Measurements from ENCODE around the gene PLXNB3. TPM values are rescaled to one million over a fixed set of nuclear protein-coding genes. Genes with fewer than 3 reads are reported as not detected.
A peak's percentile ranks its signal among the peaks of the same experiment; 100 is the strongest.

Gene PLXNB3
- total RNA-seq, 2 experiments from 2014 or later = not detected

- no peaks in the 10 kb centered on the region for H3K9me3 ChIP-seq (ENCODE audit: low read length)
- peak overlapping the region; percentile 15; the same call in 1 of the 2 replicates for H2AFZ ChIP-seq (ENCODE audit: low read length)
- H3K4me1 ChIP-seq (ENCODE audit: insufficient read depth, low read length, poor library complexity, severe bottlenecking) = peaks cover 45% of the 10 kb centered on the region
- no peaks in the 10 kb centered on the region for H3K9me2 ChIP-seq (ENCODE audit: insufficient read depth, low read length)
- H3K79me2 ChIP-seq (ENCODE audit: insufficient read depth, low read depth, low read length) = peaks cover 14% of the 10 kb centered on the region; the same call in 1 of the 2 replicates
- intact Hi-C loops (cut with micrococcal nuclease; ENCODE audit: unreplicated experiment) = no loop called here
- H3K27ac ChIP-seq (ENCODE audit: low read depth, low read length, poor library complexity, severe bottlenecking) = peak overlapping the region; percentile 73
- no TSS peak for BruUV-seq (replicated peaks)
- H3K4me3 ChIP-seq (ENCODE audit: low read depth, low read length, poor library complexity, severe bottlenecking) = peak overlapping the region; percentile 54
- peaks cover 6% of the 10 kb centered on the region for H3K36me3 ChIP-seq (ENCODE audit: insufficient read depth, low read length)
- ChIA-PET POLR2A (interaction anchor here (0.5 to 1.5 kb wide), 3 partner anchors 8 to 34 kb away, joined by 3 to 5 read pairs (median 4); no protein-coding TSS in a partner anchor), CTCF (ENCODE audit: unreplicated experiment) (no interaction called here)
- TF ChIP-seq CTCF (conservative IDR thresholded peaks at IDR 0.05; ENCODE audit: low read length) (no peak), EZH2phosphoT487 (IDR thresholded peaks at IDR 0.05; ENCODE audit: borderline replicate concordance, low read depth, low read length) (no peak)
- H3K4me2 ChIP-seq (ENCODE audit: low read length) = peak overlapping the region; percentile 74
- no peaks in the 10 kb centered on the region for H4K20me1 ChIP-seq (ENCODE audit: insufficient read depth, low read length)
- DNase-seq (ENCODE audit: low spot score) = peak; percentile 41
Measured at GRCh38 chrX:153727123-153727931, 36.7 kb upstream of the PLXNB3 start.

GRCh38 chrX:153728095-153728494 is 36.0 kb upstream of the PLXNB3 start:
- POLR2A ChIA-PET = interaction anchor here (0.5 to 1.0 kb wide), 2 partner anchors 19 to 33 kb away, joined by 3 to 5 read pairs; no protein-coding TSS in a partner anchor
- H3K4me2 ChIP-seq (ENCODE audit: low read length) = peak overlapping the region; percentile 74
- DNase-seq (ENCODE audit: low spot score) = no peak

More at GRCh38 chrX:153728095-153728494, 36.0 kb upstream of the PLXNB3 start:
- TF ChIP-seq CTCF (conservative IDR thresholded peaks at IDR 0.05; ENCODE audit: low read length) = peak; percentile 36; the same call in 1 of the 2 replicates
- no peak for TF ChIP-seq EZH2phosphoT487 (IDR thresholded peaks at IDR 0.05; ENCODE audit: borderline replicate concordance, low read depth, low read length)
- no TSS peak for BruUV-seq (replicated peaks)
- H3K9me3 ChIP-seq (ENCODE audit: low read length) = no peaks in the 10 kb centered on the region
- peaks cover 38% of the 10 kb centered on the region for H3K4me1 ChIP-seq (ENCODE audit: insufficient read depth, low read length, poor library complexity, severe bottlenecking)
- no peaks in the 10 kb centered on the region for H3K9me2 ChIP-seq (ENCODE audit: insufficient read depth, low read length)
- H3K4me3 ChIP-seq (ENCODE audit: low read depth, low read length, poor library complexity, severe bottlenecking) = peak overlapping the region; percentile 54
- intact Hi-C loops (cut with micrococcal nuclease; ENCODE audit: unreplicated experiment) = no loop called here
- CTCF ChIA-PET (ENCODE audit: unreplicated experiment) = no interaction called here
- no peaks in the 10 kb centered on the region for H4K20me1 ChIP-seq (ENCODE audit: insufficient read depth, low read length)
- H3K36me3 ChIP-seq (ENCODE audit: insufficient read depth, low read length) = no peaks in the 10 kb centered on the region; the same call in 1 of the 2 replicates
- H3K79me2 ChIP-seq (ENCODE audit: insufficient read depth, low read depth, low read length) = peaks cover 6% of the 10 kb centered on the region; the same call in 1 of the 2 replicates
- H2AFZ ChIP-seq (ENCODE audit: low read length) = no peak overlapping the region; the same call in 1 of the 2 replicates
- H3K27ac ChIP-seq (ENCODE audit: low read depth, low read length, poor library complexity, severe bottlenecking) = peak overlapping the region; percentile 73

Measured in OCI-LY7 (cell line).